SK-N-SH treated with all-trans-retinoic acid at 6 μM for 48 hours (cell line): ENCODE measurements around the gene PHB1.

Experiments used
- ARNTL ChIP-seq: fragments of 450-650 bp; formaldehyde crosslinking; IDR thresholded peaks from 2 replicates; pipeline ENCODE4 v1.5.0; 2020; ENCODE audit warnings: low read depth, mild to moderate bottlenecking, moderate library complexity, borderline replicate concordance
- BACH2 ChIP-seq: fragments of 250-450 bp; sonication (Bioruptor Pico); IDR thresholded peaks from 2 replicates; pipeline ENCODE4 v1.9.0; 2021; ENCODE audit warnings: mild to moderate bottlenecking, borderline replicate concordance
- CSRNP3 ChIP-seq: fragments of 250-450 bp; sonication (Bioruptor Pico); IDR thresholded peaks from 2 replicates; pipeline ENCODE4 v1.5.1; 2021; ENCODE audit warnings: mild to moderate bottlenecking, moderate library complexity
- ISL1 ChIP-seq: fragments of 250-450 bp; sonication (Bioruptor Pico); IDR thresholded peaks from 2 replicates; pipeline ENCODE4 v2.1.2; 2022; ENCODE audit warnings: mild to moderate bottlenecking, moderate library complexity
- OSR1 ChIP-seq: fragments of 250-450 bp; sonication (Bioruptor Pico); IDR thresholded peaks from 2 replicates; pipeline ENCODE4 v1.8.0; 2022; ENCODE audit warnings: moderate library complexity, mild to moderate bottlenecking, inconsistent platforms
- PATZ1 ChIP-seq: fragments of 250-450 bp; sonication (Bioruptor Pico); IDR thresholded peaks from 2 replicates; pipeline ENCODE4 v1.8.0; 2020; ENCODE audit warnings: mild to moderate bottlenecking, moderate library complexity, borderline replicate concordance
- POU6F1 ChIP-seq: fragments of 250-450 bp; sonication (Bioruptor Pico); IDR thresholded peaks from 2 replicates; pipeline ENCODE4 v1.8.0; 2021; ENCODE audit warnings: low read depth, mild to moderate bottlenecking, moderate library complexity, borderline replicate concordance
- RARB ChIP-seq: fragments of 250-450 bp; sonication (Bioruptor Pico); IDR thresholded peaks from 2 replicates; pipeline ENCODE4 v1.8.0; 2021; ENCODE audit warnings: mild to moderate bottlenecking, moderate library complexity
- SNAI2 ChIP-seq: fragments of 250-450 bp; sonication (Bioruptor Pico); IDR thresholded peaks from 2 replicates; pipeline ENCODE4 v1.5.0; 2020; ENCODE audit warnings: mild to moderate bottlenecking, moderate library complexity
- TOX ChIP-seq: fragments of 250-450 bp; sonication (Bioruptor Pico); IDR thresholded peaks from 2 replicates; pipeline ENCODE4 v1.8.0; 2021; ENCODE audit warnings: mild to moderate bottlenecking, moderate library complexity, borderline replicate concordance
- ZFP3 ChIP-seq: fragments of 250-450 bp; sonication (Bioruptor Pico); IDR thresholded peaks from 2 replicates; pipeline ENCODE4 v1.5.0; 2020; ENCODE audit warnings: mild to moderate bottlenecking, moderate library complexity
- ZFP30 ChIP-seq: fragments of 450-650 bp; formaldehyde crosslinking; IDR thresholded peaks from 2 replicates; pipeline ENCODE4 v1.5.0; 2022; ENCODE audit warnings: mild to moderate bottlenecking, moderate library complexity
- ZNF565 ChIP-seq: fragments of 450-650 bp; formaldehyde crosslinking; conservative IDR thresholded peaks from 2 replicates; pipeline ENCODE4 v1.5.0; 2020; ENCODE audit warnings: low read depth, mild to moderate bottlenecking, moderate library complexity
- ZNF8 ChIP-seq: fragments of 450-650 bp; formaldehyde crosslinking; IDR thresholded peaks from 2 replicates; pipeline ENCODE4 v1.5.0; 2020; ENCODE audit warnings: mild to moderate bottlenecking, moderate library complexity

GRCh38 chr17:49433000-49433694 lies 18.5 kb upstream of the PHB1 start:
- TF ChIP-seq SNAI2, result no peak
- TF ChIP-seq OSR1 (CRISPR knock-in tag), result no peak
- TF ChIP-seq BACH2 (CRISPR knock-in tag), result no peak
- TF ChIP-seq PATZ1 (CRISPR knock-in tag), result no peak
- no peak for TF ChIP-seq ZFP30 (CRISPR knock-in tag)
- TF ChIP-seq ZFP3 (CRISPR knock-in tag), result no peak
- no peak for TF ChIP-seq TOX (CRISPR knock-in tag)
- TF ChIP-seq RARB (CRISPR knock-in tag), result no peak
- no peak for TF ChIP-seq CSRNP3
- TF ChIP-seq POU6F1 (CRISPR knock-in tag), result no peak
- TF ChIP-seq ISL1 (CRISPR knock-in tag), result no peak
- no peak for TF ChIP-seq ZNF8 (CRISPR knock-in tag)
- no peak for TF ChIP-seq ARNTL
- no peak for TF ChIP-seq ZNF565
